Karpas-422 (cell line): ENCODE data around the gene IL18. TPM values are rescaled to one million over a fixed set of nuclear protein-coding genes. Genes with fewer than 3 reads are reported as not detected.
"Not testable (repeated sequence)": the region's sequence is repeated elsewhere in the genome, so short reads cannot be mapped to it uniquely, and the experiment has no call there.

Experiments used
- DNase-seq: peaks from one replicate; pipeline ENCODE4 v3.0.0-alpha.2; 2015
- H2AFZ ChIP-seq: fragments of 200-600 bp; sonication (generic); 2 replicates; pipeline ENCODE4 v1.6.1; 2014; ENCODE audit warnings: antibody characterized with exemption, low read length, mixed read lengths
- H3K27ac ChIP-seq: fragments of 200-600 bp; sonication (generic); 2 replicates; pipeline ENCODE4 v1.5.1; 2014; ENCODE audit warnings: mild to moderate bottlenecking, low read length, moderate library complexity
- H3K27me3 ChIP-seq: fragments of 200-600 bp; sonication (generic); 2 replicates; pipeline ENCODE4 v1.6.1; 2014; ENCODE audit warnings: low read length, mixed read lengths
- H3K36me3 ChIP-seq: fragments of 200-600 bp; sonication (generic); 2 replicates; pipeline ENCODE4 v1.6.1; 2014; ENCODE audit warnings: low read length, mixed read lengths; ENCODE audit not compliant: insufficient read depth
- H3K4me1 ChIP-seq: fragments of 200-600 bp; sonication (generic); 2 replicates; pipeline ENCODE4 v1.6.1; 2014; ENCODE audit warnings: mild to moderate bottlenecking, low read length, mixed read lengths
- H3K4me2 ChIP-seq: fragments of 200-600 bp; sonication (generic); 2 replicates; pipeline ENCODE4 v1.6.1; 2014; ENCODE audit warnings: low read length, low read depth, mild to moderate bottlenecking; ENCODE audit not compliant: poor library complexity, severe bottlenecking
- H3K4me3 ChIP-seq: fragments of 200-600 bp; sonication (generic); 2 replicates; pipeline ENCODE4 v1.5.1; 2014; ENCODE audit warnings: mild to moderate bottlenecking, antibody characterized with exemption, low read length, mixed read lengths
- H3K79me2 ChIP-seq: fragments of 200-600 bp; sonication (generic); 2 replicates; pipeline ENCODE4 v1.6.1; 2014; ENCODE audit warnings: mild to moderate bottlenecking, low read length, mixed read lengths
- H3K9ac ChIP-seq: fragments of 200-600 bp; sonication (generic); 2 replicates; pipeline ENCODE4 v1.6.0; 2014; ENCODE audit warnings: low read length
- H3K9me2 ChIP-seq: fragments of 200-600 bp; sonication (generic), shearing (Covaris generic); replicated peaks from 2 replicates; pipeline ENCODE4 v1.6.0; 2014; ENCODE audit warnings: mild to moderate bottlenecking, low read length, moderate library complexity; ENCODE audit not compliant: insufficient read depth
- H3K9me3 ChIP-seq: fragments of 300-700, 200-600 bp; sonication (generic); 2 replicates; pipeline ENCODE4 v1.6.1; 2014; ENCODE audit warnings: low read length, mixed read lengths
- H4K20me1 ChIP-seq: fragments of 200-600 bp; sonication (generic); 2 replicates; pipeline ENCODE4 v1.6.1; 2014; ENCODE audit warnings: mild to moderate bottlenecking, antibody characterized with exemption, low read length, low read depth; ENCODE audit not compliant: insufficient read depth
- total RNA-seq: library from RNA; depleted of rRNA; stranded (reverse); fragments of >200 nt; shearing (Covaris generic); gene quantifications from 2 replicates; pipeline ENCODE4 v1.2.3, GENCODE V29; 2014; ENCODE audit warnings: low replicate concordance; rRNA removed

Gene IL18
- not detected in 2 replicates for total RNA-seq

- Histone ChIP-seq H2AFZ (no peak within 1 kb of the TSS), H3K9ac (no peak within 1 kb of the TSS)
These were observed at the start of gene IL18 for GRCh38 chr11:112163875-112164685. Gene IL18, minus strand, starts transcription at chr11:112164094. Its CDS starts 9,041 bp downstream, at chr11:112155053.

GRCh38 chr11:112212710-112213109 is 48.8 kb upstream of the IL18 start:
- H3K36me3 ChIP-seq, result no peaks in the 10 kb centered on the region

More at GRCh38 chr11:112163875-112164685, at the start of gene IL18:
- Histone ChIP-seq H3K4me2 (no peak within 1 kb of the TSS), H4K20me1 (no peaks in the 10 kb centered on the region), H3K4me3 (no peak within 1 kb of the TSS), H3K9me3 (no peaks in the 10 kb centered on the region), H3K79me2 (no peaks in the 10 kb centered on the region), H3K36me3 (no peaks in the 10 kb centered on the region), H3K27ac (no peak within 1 kb of the TSS), H3K4me1 (0 out of 2 replicates have a peak, but pooled peaks cover 5% of the 10 kb centered on the region), H3K27me3 (no peaks in the 10 kb centered on the region), H3K9me2 (no peaks in the 10 kb centered on the region)
- DNase-seq, result no peak

DNA sequence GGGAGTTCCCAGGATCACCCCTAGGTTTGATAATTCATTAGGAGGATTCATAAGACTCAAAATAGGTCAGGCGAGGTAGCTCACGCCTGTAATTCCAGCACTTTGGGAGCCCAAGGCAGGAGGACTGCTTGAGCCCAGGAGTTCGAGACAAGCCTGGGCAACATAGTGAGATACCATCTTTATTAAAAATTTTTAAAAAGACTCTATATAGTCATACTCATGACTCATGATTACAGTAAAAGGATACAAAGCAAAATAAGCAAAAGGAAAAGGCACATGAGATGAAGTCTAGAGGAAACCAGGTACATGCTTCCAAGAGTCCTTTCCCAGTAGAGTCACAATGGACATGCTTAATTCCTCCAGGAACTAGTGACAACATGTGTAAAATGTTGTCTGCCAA is 48.4 kb upstream of the IL18 start:
- Histone ChIP-seq H3K4me1 (no peaks in the 10 kb centered on the region), H3K36me3 (no peaks in the 10 kb centered on the region), H2AFZ (no peak overlapping the region), H3K27ac (no peak overlapping the region), H3K9ac (no peak overlapping the region), H3K9me3 (no peaks in the 10 kb centered on the region), H3K4me3 (no peak overlapping the region), H3K9me2 (no peaks in the 10 kb centered on the region), H4K20me1 (no peaks in the 10 kb centered on the region), H3K79me2 (no peaks in the 10 kb centered on the region), H3K4me2 (no peak overlapping the region), H3K27me3 (no peaks in the 10 kb centered on the region)
- DNase-seq, result no peak

More at GRCh38 chr11:112212710-112213109, 48.8 kb upstream of the IL18 start:
- Histone ChIP-seq H3K9me3 (no peaks in the 10 kb centered on the region), H3K9me2 (no peaks in the 10 kb centered on the region), H2AFZ (no peak overlapping the region), H3K79me2 (no peaks in the 10 kb centered on the region), H3K9ac (no peak overlapping the region), H3K27ac (no peak overlapping the region), H3K4me1 (no peaks in the 10 kb centered on the region), H3K4me2 (no peak overlapping the region), H4K20me1 (no peaks in the 10 kb centered on the region), H3K4me3 (no peak overlapping the region), H3K27me3 (no peaks in the 10 kb centered on the region)
- DNase-seq, result no peak

- no peak for DNase-seq
- no peaks in the 10 kb centered on the region for H4K20me1 ChIP-seq
These were observed 47.6 kb upstream of the IL18 start for GRCh38 chr11:112211536-112211935.

GRCh38 chr11:112210890-112211289 is 47.0 kb upstream of the IL18 start:
- no peak overlapping the region for H3K9ac ChIP-seq
- H3K9me2 ChIP-seq, result no peaks in the 10 kb centered on the region

More at GRCh38 chr11:112211536-112211935, 47.6 kb upstream of the IL18 start:
- Histone ChIP-seq H3K27me3 (no peaks in the 10 kb centered on the region), H3K4me1 (no peaks in the 10 kb centered on the region), H2AFZ (no peak overlapping the region), H3K4me2 (no peak overlapping the region), H3K9me2 (no peaks in the 10 kb centered on the region), H3K4me3 (no peak overlapping the region), H3K27ac (no peak overlapping the region), H3K9ac (no peak overlapping the region), H3K79me2 (no peaks in the 10 kb centered on the region), H3K36me3 (no peaks in the 10 kb centered on the region), H3K9me3 (no peaks in the 10 kb centered on the region)

GRCh38 chr11:112206071-112206470 is 42.2 kb upstream of the IL18 start:
- no peaks in the 10 kb centered on the region for H3K4me1 ChIP-seq
- no peak overlapping the region for H3K4me3 ChIP-seq
- no peaks in the 10 kb centered on the region for H3K9me3 ChIP-seq
- no peaks in the 10 kb centered on the region for H3K36me3 ChIP-seq
- H4K20me1 ChIP-seq, result no peaks in the 10 kb centered on the region
- no peak overlapping the region for H3K4me2 ChIP-seq
- no peak overlapping the region for H2AFZ ChIP-seq
- H3K9ac ChIP-seq, result no peak overlapping the region
- H3K27me3 ChIP-seq, result no peaks in the 10 kb centered on the region
- no peaks in the 10 kb centered on the region for H3K79me2 ChIP-seq
- no peaks in the 10 kb centered on the region for H3K9me2 ChIP-seq
- no peak for DNase-seq
- H3K27ac ChIP-seq, result no peak overlapping the region

More at GRCh38 chr11:112210890-112211289, 47.0 kb upstream of the IL18 start:
- Histone ChIP-seq H3K79me2 (no peaks in the 10 kb centered on the region), H3K36me3 (no peaks in the 10 kb centered on the region), H2AFZ (no peak overlapping the region), H3K4me3 (no peak overlapping the region), H3K27ac (no peak overlapping the region), H3K4me2 (no peak overlapping the region), H4K20me1 (no peaks in the 10 kb centered on the region), H3K9me3 (no peaks in the 10 kb centered on the region), H3K4me1 (no peaks in the 10 kb centered on the region), H3K27me3 (no peaks in the 10 kb centered on the region)
- DNase-seq, result no peak

- Histone ChIP-seq H2AFZ (no peak overlapping the region), H3K36me3 (no peaks in the 10 kb centered on the region), H3K27ac (no peak overlapping the region), H3K79me2 (no peaks in the 10 kb centered on the region), H3K27me3 (no peaks in the 10 kb centered on the region), H3K9me3 (no peaks in the 10 kb centered on the region), H4K20me1 (no peaks in the 10 kb centered on the region), H3K4me3 (no peak overlapping the region), H3K9me2 (no peaks in the 10 kb centered on the region), H3K9ac (no peak overlapping the region), H3K4me2 (no peak overlapping the region), H3K4me1 (no peaks in the 10 kb centered on the region)
- no peak for DNase-seq
These were observed 36.4 kb upstream of the IL18 start for GRCh38 chr11:112200252-112200651.

DNA sequence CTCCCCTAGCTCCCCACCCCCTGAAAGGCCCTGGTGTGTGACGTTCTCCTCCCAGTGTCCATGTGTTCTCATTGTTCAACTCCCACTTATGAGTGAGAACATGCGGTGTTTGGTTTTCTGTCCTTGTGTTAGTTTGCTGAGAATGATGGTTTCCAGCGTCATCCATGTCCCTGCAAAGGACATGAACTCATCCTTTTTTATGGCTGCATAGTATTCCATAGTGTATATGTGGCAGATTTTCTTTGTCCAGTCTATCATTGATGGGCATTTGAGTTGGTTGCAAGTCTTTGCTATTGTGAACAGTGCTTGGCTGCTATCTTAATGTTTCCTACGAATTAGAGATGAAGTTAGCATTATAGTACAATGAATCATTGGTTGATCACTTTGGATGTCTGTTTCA is 35.2 kb upstream of the IL18 start:
- not testable (repeated sequence) for H3K4me3 ChIP-seq, H3K36me3 ChIP-seq, H3K27ac ChIP-seq, H3K9me2 ChIP-seq, H4K20me1 ChIP-seq, H3K79me2 ChIP-seq, H3K4me2 ChIP-seq, DNase-seq, H3K4me1 ChIP-seq, H3K9me3 ChIP-seq, H3K27me3 ChIP-seq, H3K9ac ChIP-seq, H2AFZ ChIP-seq
